ENCODE measurements around the gene UST.

GRCh38 chr6:148997865-148998264 is 251.0 kb downstream of the UST start:
- no peak for TF ChIP-seq CTCF (conservative IDR thresholded peaks at IDR 0.05; ENCODE audit: low read length)
- TF ChIP-seq EZH2phosphoT487 (IDR thresholded peaks at IDR 0.05; ENCODE audit: borderline replicate concordance), result no peak

Measured in Loucy (cell line).